ENCODE data around the gene OBSCN.

OBSCN gene

DNA sequence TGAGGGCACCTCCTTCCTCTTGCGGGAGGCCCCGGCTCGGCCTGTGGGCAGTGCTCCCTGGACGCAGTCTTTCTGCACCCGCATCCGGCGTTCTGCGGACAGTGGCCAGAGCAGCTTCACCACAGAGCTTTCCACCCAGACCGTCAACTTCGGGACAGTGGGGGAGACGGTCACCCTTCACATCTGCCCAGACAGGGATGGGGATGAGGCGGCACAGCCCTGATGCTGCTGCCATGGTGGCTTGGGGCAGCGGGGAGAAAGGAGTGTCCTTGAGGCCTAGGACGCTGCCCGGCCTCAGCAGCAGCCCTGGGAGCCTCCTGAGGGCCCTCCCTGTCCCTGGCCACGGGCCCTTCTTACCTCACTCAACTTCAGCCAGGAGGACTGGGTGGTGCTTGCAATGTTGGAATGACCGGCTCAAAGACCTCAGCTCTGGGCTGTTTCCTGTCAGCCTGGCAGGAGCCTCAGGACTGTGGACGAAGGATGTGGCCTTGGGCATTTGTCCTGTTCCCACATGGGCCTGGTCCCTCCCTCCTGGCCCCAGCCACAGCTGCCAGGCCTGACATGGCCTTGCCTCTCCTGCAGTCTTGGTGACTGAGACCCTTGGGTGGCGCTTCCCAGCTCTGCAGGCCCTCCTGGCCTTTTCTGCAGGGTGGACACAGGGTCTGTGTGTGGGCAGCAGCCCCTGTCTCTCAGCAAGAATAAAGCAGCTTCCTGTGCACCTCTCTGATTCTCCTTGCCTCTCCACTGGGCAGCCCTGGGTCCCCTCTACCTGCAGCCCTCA, 152.9 kb downstream of the OBSCN start:
- DNase-seq (ENCODE audit: low read depth): no peak

DNA sequence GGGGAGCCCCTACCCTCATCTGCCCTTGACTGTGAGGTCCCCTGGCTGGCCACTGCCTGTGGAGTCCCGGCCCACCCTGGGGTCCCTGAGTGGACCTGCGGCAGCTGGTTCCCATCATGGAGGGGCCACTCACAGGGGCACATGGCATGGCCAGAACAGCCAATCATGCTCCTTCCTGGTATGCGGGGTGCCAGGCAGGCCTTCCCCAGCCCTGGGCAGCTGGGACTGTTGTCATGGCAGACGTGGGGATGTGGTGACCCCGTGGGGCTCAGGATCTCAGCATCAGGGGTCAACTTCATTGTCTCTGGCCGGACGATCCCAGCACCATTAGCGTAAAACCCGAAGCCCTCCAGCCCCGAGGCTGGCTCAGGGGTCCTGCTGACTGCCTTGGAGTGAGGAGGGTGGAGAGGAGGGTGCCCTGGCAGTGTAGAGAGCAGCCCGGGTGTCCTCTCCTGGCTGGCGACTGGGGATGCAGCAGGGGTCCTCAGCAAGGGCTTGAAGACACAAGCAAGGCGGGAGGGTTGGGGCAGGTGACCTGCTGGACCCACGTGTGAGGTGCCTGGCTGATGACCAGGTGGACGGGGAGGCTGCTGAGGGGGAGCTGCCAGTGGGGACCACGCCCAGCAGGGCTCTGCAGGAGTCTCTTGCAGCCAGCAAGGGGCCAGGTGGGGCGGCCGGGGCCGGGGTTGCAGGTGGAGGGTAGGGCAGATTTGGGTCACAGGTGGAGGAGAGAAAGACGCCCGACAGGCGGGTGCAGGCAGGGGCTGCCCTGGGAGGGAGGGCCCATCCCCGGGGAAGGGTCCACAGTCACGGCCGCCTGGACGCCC, 153.7 kb downstream of the OBSCN start:
- no peak for DNase-seq (ENCODE audit: low read depth)

DNA sequence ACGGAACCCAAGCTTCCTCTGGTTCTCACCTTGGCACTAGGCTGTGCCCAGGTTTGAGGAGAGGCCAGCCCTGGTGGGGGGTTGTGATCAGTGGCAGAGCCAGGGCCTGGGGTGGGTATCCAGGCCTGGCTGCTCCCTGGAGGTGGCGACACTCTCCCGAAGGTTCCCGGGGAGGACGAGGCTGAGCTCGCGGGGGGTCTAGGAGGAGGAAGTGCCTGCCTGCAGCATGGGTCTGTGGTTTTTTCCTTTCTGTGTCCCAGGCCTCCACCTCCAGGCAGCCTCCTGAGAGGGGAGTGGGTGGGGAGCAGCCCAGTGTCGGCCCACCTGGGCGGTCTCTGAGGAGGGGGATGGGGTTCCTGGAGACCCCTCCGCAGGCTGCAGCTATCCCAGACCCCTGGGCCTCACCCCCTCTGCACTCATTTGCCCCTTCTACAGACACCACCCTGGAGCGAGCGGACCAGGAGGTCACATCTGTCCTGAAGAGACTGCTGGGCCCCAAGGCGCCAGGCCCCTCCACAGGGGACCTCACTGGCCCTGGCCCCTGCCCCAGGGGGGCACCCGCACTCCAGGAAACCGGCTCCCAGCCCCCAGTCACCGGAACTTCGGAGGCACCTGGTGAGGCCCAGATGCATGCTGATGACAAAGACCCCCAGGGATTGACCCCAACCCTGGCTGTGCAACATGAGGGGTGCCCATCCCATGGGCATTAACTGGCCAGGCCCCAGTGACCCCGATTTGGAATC, 154.5 kb downstream of the OBSCN start:
- no peak for DNase-seq (ENCODE audit: low read depth)

DNA sequence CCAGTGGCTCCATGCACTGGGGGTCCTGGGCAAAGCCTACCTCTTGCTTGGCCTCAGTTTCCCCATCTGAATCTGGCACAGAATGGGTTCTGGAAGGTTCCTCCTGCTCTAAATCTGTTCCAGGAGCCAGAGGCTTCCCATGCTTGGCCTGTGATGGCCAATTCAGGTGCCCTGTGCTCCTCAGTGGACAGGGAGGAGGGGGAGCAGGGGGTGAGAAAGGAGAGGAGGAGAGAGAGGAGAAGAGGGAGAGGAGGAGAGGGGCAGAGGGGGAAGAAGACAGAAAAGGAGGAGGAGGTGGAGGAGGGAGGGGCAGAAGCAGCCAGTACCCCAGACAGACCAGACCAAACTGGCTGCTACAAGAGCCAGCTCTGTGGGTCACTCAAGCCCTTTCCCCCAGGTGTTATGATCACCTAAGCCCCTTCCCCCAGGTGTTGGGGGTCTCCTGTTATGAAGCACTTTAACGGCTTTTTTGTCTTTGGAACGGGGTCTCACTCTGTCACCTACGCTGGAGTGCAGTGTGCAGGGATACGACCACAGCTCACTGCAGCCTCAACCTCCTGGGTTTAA, 155.1 kb downstream of the OBSCN start:
- no peak for DNase-seq (ENCODE audit: low read depth)

DNA sequence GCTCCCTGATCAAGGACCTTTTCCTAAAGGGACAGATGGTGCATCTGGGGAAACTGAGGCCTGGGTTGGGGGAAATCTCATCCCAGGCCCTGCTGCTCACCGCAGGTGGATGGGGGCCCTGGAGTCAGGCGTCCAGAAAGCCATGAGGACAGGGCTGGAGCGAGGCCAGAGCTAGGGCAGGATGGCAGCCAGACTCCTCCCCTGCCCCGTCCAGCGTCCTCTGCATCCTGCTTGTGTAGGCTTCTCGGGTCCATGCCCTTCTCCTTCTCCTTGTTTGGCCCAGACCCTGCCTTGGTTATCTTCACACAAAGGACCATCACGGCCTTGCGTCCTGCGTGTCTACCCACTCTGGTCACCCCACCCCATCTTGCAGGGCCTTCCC, 155.8 kb downstream of the OBSCN start:
- no peak for DNase-seq (ENCODE audit: low read depth)

DNA sequence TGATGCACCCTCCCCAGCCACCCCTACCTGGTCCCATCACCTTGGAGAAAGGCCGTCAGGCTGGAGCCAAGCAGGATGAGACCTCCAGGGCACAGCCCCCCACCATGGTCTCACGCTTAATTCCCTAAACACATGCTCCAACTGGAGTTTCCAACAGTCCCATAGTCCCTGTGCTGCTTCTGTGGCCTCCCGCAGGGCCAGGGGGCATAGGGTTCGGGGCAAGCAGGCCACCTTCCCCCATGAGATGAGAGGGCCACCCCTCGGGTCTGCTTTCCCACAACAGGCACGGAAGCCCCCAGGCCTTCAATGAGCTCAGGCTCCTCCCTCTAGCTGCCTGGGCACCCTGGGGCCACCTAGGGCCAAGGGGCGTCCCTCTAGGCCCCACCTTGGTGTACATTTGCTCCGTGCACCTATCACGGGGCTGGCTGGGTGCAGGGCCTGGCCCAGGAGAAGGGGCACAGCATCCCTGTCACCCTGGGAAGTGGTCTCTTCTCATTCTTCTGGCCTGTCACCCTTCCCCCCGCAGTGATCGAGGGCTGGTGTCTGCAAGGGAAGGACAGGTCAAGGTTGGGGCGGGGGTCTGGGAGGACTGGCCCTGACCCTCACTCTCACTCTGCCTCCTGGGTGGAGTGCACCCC, 156.3 kb downstream of the OBSCN start:
- no peak for DNase-seq (ENCODE audit: low read depth)

DNA sequence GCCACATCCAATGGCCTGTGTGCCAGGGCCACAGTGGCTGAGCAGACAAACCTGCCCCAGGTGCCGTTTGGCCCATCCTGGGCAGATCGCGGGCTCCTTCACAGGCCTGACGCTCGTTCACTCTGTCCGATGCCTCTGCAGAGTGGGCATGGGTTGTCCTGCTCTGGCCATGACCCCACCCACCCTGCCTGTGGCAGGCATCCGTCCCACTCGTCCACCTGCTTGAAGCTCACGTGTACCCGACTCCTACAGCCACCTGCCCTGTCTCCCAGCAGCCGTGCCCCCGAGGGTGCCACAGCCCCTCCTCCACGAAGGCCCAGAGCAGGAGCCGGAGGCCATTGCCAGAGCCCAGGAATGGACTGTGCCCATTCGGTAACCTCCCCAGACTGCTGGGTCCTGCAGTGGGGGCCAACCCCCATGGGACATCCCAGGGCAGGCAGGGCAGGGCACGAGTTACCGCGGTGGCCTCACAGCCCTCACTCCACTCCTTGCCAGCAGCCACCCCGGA, 156.9 kb downstream of the OBSCN start:
- no peak for DNase-seq (ENCODE audit: low read depth)

DNA sequence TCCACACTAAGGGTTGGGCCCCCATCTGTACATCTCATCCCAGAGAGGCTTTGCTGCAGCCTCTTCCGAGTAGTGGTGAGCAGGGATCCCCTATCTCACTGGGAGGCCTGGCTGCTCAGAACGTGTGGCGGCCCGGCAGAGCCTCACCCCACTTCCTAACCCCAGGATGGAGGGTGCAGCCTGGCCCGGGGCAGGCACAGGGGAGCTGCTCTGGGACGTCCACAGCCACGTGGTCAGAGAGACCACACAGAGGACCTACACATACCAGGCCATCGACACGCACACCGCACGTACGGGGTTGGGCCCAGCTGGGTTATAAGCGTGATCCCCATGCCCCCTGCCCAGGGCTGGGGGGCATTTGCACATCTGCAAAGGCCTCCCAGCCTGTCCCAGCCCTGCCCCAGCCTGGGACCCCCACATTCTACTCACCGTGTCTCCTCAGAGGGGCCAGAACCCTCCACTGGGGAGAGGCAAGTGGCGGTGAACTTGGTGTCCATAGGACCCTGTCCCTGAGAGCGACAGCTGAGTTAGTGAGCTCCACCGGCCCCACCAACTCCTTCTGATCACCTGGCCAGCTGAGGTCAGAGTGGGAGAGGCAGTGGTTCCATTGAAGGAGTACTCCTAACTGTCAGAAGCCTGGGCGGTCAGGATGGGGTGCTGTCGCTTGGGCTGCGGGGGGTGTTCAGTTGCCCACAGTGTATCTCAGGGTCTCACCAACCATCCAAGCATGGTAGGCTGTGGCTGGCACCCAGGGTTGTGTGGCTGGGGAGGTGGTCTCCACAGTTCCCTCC, 157.6 kb downstream of the OBSCN start:
- no peak for DNase-seq (ENCODE audit: low read depth)

DNA sequence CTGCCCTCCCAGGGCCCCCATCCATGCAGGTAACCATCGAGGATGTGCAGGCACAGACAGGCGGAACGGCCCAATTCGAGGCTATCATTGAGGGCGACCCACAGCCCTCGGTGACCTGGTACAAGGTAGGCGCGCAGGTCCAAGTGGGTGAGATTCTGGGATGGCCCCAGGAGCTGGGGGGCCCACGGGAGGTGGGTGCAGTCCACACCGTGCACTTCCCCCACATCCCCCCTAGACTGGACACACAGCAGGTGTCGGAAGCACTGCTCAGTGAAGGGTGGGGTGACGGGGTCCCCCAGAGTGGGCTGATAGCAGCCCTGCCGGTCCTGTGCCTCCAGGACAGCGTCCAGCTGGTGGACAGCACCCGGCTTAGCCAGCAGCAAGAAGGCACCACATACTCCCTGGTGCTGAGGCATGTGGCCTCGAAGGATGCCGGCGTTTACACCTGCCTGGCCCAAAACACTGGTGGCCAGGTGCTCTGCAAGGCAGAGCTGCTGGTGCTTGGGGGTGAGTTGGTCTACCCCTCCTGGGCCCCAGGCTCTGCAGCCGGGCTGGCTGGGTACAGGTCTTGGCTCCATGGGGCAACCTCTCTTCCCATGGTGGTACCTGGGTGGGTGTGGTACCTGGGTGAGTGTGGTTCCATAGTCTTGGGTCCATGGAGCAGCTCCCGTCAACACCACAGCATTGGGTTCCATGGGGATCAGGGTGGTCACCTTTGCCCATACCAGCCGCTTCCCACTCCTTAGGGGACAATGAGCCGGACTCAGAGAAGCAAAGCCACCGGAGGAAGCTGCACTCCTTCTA, 158.4 kb downstream of the OBSCN start:
- DNase-seq (ENCODE audit: low read depth): no peak

DNA sequence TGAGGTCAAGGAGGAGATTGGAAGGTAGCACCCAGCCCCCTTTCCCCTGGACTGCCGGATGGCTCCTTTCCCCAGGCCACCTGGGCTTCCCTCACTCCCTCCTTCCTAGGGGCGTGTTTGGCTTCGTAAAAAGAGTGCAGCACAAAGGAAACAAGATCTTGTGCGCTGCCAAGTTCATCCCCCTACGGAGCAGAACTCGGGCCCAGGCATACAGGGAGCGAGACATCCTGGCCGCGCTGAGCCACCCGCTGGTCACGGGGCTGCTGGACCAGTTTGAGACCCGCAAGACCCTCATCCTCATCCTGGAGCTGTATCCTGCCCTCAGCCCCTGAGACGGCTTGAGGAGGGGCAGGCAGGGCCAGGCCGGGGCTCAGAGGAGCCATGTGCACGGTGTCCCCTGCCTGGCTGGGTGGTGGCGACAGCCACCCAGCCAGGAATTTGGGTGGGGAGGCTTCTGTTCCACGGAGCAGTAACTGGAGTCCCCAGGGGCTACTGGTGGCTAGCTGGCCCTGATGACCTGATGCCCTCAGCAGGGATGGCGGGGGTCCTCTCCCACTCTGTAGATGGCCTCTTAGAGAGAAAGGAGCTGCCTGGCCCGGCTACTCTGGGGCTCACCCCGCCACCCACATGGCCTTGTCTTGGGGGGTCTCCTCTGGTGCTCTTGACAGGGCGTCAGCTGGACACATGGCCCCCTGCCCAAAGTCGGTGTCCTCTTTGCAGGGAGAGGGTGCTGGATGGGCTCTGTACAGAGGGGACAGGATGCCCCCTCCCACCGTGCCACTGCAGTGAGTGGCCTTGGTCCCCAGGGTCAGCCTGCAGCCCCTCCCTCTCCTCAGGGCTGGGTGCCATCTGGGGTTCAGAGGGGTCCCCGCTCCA, 159.3 kb downstream of the OBSCN start:
- DNase-seq (ENCODE audit: low read depth): no peak

DNA sequence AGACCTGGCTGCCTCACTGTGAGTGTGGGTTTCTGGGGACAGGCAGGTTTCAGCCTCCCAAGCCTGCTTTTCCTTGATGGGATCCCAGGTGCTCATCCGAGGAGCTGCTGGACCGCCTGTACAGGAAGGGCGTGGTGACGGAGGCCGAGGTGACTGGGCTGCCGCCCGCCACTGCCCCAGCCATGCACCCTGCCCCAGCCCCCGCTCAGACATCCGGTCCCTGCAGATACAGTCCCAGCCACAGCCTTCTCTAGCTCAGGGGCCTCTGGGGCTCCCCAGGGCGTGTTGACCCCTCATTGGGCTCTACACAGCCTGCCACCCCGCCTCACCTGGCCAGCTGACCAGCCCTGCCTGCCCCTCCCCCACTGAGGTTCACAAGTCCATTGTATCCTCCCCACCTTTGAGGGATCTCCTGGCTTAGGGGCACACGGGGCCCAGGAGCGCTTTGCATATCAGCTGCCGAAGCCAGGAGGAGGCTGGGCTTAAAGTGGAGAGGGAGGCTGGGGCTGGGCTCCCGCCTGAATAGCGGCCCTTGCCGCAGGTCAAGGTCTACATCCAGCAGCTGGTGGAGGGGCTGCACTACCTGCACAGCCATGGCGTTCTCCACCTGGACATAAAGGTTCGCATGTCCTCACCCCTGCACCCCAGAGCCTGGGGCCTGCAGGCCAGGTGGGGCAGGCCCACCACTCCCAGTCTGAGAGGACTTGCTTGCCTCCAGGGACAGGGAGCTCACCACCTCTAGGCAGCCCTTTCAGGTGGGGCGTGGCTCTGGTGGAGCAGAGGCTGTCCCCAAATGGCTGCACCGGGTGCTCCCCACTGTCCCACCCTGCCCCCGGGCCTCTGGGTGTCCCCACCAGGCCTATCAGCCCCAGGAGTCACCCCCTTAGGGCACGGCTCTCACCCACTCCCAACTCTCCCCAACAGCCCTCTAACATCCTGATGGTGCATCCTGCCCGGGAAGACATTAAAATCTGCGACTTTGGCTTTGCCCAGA, 160.3 kb downstream of the OBSCN start:
- DNase-seq (ENCODE audit: low read depth): no peak

DNA sequence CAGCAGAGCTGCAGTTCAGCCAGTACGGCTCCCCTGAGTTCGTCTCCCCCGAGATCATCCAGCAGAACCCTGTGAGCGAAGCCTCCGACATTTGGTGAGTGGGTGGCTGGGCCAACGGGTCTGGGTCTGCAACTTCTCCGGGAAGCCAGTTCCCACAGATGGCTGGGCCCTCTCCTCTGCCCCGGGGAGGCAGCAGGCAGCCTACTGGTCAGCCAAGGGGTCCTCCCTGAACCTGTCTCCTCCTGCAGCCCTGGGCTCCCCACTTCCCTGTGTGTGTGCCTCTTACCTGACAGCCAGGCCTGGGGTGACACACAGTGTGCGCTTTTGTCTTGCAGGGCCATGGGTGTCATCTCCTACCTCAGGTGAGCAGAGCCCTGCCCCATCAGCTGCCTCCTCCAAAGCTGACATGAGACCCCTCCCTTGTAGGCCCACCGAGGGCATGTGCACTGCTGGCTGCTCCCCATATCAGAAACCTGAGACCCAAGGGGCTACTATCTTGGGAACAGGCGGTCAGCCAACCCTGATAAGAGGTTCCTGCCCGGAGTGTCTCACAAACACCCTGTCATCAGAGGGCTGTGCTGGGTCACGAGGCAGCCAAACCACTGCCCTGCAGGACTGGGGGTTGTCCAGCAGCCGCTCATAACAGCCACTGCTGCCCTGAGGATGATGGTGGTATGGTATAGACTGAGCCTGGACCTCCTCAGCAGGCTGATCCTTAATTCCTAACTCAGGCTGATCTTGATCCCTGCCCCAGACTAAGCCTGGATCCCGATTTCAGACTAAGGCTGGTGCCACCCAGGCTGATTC, 161.2 kb downstream of the OBSCN start:
- DNase-seq (ENCODE audit: low read depth): no peak

DNA sequence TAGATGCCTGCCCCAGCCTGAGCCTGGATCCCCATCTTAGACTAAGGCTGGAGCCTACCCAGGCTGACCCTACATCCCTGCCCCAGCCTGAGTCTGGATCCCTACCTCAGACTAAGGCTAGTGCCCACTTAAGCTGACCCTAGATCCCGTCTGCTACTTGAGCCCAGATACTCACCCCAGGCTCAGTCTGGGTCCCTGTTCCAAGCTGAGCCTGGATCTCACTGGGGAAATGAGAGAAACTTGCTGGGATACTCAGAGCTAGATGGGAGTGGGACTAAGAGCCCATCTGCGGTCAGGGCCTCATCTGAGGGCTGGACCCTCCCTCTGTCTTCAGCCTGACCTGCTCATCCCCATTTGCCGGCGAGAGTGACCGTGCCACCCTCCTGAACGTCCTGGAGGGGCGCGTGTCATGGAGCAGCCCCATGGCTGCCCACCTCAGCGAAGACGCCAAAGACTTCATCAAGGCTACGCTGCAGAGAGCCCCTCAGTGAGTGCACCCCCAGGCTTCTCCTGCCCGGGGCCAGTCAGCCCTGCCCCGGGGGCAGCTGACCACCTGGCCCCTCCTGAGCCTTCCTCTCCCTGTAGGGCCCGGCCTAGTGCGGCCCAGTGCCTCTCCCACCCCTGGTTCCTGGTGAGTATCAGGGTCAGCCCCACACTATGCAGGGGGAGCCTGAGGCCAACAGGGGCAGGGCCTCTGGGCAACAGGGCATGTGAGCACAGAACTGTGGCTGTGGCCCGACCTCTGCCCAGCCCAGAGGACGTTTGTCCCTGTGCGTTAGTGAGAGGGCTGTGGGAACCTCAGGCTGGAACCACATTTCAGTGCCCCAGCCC, 162.0 kb downstream of the OBSCN start:
- no peak for DNase-seq (ENCODE audit: low read depth)

DNA sequence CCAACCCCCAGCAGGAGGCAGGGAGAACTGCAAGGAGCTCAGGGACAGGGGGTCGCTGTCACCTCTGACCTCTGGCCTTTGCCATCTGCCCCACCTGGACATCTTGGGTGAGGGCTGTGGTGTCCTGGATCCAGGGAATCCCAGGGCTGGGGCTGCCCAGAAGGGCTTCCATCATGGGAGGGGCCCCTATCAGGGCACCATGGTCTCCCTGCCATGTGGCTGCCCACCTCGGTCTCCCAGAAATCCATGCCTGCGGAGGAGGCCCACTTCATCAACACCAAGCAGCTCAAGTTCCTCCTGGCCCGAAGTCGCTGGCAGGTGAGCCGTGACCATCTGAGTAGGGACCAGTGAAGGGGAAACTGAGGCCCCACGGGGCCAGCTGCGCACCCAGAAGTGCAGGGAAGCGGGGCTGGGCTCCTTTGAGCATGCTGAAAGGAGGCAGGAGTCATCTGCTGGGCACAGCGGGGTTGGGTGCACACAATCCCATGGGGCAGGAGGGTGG, 162.6 kb downstream of the OBSCN start:
- DNase-seq (ENCODE audit: low read depth): no peak

DNA sequence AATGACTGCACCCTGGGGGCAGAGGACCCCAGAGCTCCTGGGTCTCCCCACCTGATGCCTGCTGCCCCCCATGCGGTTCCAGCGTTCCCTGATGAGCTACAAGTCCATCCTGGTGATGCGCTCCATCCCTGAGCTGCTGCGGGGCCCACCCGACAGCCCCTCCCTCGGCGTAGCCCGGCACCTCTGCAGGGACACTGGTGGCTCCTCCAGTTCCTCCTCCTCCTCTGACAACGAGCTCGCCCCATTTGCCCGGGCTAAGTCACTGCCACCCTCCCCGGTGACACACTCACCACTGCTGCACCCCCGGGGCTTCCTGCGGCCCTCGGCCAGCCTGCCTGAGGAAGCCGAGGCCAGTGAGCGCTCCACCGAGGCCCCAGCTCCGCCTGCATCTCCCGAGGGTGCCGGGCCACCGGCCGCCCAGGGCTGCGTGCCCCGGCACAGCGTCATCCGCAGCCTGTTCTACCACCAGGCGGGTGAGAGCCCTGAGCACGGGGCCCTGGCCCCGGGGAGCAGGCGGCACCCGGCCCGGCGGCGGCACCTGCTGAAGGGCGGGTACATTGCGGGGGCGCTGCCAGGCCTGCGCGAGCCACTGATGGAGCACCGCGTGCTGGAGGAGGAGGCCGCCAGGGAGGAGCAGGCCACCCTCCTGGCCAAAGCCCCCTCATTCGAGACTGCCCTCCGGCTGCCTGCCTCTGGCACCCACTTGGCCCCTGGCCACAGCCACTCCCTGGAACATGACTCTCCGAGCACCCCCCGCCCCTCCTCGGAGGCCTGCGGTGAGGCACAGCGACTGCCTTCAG, 163.3 kb downstream of the OBSCN start:
- no peak for DNase-seq (ENCODE audit: low read depth)
